HG03159 (cell line): ENCODE data around the gene DDX1.
"Not testable (repeated sequence)": the region's sequence is repeated elsewhere in the genome, so short reads cannot be mapped to it uniquely, and the experiment has no call there.

Source experiments
- ATAC-seq: cut with Tn5 transposase; IDR thresholded peaks from one replicate; pipeline ENCODE4 v1.9.1; 2021; ENCODE audit warnings: mild to moderate bottlenecking, moderate library complexity; ENCODE audit not compliant: unreplicated experiment

The DDX1 gene

DNA sequence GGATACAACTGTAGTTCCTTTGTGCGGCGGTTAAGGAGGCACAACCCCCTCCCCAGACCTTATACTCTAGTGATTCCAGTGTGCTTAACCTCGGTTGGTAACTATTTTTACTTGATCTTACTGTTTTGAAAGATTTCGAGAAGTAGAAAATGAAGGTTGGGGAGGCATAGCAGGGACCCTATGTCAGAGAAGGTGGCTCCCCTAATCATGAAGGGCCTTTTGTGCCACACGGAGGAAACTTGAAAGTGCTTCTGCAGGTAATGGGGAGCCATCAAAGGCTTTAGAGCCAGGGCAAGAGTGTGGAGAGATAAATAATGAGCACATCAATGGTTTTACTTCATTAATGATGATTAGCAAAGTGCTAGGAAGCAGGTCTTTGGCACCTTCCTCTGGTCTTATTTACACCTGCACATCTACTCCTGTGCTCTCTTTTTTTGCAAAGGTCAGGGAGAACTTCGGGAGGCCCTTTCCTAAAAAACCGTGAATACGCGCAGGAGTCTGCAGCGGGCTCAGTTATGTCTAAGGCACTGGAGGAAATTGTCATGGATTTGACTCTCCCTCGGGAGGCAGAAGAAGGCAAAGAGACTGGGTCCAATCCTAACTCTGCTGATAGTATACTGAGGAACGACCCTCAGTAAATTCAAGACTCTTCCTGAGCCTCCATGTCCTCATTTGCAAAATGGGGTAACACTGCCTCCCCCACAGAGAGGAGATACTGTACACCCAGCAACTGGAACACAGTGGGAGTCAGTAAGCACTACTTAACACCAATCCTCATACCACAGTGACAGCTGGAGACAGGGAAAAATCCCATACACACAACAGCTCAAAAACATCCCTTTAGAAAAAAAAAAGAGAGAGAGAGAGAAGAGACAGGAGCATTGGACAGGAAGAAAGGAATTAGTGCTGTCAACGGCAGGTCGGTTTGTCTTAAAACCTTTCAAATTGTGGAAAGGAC, 81.6 kb downstream of the DDX1 start:
- ATAC-seq: no peak

DNA sequence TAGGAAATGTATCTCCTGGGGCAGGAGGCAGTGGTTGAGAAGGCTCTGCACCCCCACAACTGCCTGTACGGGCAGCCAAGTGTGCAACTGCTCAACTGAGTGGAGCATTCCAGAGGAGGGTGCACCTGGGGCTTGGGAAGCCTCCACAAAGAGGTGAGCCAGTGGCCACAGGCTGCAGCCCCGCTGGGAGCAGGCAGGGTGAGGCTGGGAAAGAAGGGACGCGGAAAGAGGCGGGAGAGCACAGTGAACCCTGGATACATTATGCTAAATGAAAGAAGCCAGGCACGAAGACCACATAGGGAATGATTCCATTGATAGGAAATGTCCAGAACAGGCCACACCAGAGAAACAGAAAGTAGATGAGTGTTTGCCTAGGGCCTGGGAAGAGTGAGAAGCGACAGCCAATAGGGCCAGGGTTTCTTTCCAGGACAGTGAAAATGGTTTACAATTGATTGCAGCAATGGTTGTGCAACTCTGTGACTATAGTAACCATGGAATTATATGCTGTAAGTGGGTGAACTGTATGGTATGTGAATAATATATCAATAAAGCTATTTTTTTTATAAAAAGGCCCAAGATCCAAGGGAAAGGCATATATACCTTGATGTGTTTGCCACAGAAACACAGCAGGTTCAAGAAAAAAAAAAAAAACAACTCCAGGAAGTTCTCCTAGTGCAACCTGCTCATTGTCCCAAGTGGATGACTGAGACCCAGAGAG, 82.4 kb downstream of the DDX1 start:
- no peak for ATAC-seq

DNA sequence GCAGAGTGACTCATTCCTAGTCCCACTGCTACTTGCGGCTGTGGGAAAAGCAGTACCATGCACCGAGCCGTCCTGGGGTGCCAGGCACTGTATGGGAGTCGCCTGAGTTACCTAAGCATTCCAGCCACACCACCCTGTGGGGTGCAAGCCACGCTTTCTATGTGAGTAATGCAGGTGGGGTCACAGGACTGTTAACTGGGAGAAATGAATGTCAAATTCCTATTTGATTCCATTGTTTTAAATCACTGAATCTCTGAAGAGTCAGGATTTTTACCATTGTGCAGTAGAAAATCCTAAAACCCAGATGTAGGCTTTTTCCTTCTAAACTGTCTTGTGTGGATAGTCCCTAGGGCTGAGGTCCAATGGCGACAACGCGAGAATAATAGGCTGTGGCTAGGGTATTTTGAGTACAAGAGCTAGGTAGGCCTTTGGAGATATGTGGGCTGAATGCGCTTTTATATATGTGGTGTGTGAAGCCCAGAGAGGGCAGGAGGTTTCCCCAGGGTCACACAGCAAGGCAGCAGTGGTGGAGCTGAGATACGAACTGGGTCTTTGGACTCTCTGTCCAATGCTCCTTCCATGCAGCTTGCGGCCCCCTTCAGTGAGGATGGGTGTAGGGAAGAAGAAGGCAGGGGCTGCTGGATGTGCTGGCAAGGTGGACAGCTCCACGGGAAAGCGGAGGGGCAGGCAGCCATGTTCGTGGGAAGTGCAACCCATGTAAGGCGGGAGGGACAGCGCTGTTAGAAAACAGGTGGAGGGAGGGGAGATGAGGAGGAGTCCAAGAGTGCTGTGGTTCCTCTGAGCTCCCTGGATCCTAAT, 83.2 kb downstream of the DDX1 start:
- ATAC-seq: no peak

DNA sequence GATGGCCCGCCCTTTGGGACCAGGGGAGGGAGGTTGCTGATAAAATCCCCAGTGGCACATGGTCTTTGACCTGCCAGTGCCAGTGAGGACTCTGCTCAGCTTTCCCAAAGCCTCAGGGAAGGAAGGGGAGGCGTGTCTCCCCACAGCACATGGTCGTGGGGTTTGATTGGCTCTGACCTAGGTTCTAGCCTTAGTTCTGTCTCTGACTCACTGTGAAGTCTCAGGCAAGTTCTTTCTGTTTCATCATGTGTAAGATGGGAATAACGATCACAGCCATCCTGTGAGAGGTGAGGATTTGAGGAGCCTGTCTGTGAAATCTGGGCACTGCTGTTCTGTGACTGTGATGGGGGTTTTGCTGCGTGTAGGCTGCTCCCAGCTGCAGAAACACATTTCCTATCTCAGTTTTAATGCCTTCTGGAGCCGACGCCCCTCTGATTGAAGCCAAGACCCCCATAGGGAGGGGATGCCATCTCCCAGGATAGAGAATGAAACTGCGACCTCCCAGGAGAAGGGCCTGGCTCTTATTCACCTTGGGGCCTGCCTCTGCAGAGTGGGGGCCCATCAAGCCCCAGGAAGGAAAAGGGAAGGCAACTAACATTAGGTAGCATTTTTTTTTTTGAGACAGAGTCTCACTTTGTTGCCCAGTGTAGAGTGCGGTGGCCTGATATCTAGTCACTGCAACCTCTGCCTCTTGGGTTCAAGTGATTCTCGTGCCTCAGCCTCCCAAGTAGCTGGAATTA, 84.0 kb downstream of the DDX1 start:
- ATAC-seq: no peak

DNA sequence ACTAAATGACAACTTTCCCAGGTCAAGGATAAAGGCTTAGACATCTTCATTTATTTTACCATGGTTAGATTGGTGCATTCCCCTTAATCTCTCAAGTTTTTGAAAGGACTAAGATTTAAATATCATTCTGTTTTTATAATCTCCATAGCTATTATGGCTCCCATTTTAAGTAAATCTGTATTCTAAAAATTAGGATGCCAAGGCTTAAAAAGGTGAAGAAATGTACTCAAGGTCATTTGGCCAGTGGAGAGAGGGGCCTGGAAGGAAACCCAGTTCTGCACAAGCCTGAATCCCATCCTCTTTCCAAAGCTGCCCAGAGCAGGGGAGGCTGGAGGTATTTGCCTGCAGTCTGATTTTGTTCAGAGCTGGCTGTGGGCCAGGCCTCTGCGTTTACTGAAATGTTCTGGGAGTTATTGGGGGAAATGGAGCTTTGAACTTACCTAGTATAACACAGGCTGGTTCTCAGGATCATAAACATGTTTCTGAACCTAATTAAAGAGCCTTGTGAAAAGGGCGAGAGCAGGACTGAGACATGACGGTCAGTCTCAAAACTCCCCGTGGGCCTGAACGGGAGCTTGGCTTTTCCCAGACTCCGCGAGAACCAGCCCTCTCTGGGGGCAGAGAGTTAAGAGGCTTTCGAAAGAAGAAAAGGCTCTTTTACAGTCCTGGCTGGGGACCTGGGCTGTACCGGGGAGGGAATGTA, 85.6 kb downstream of the DDX1 start:
- ATAC-seq: no peak

DNA sequence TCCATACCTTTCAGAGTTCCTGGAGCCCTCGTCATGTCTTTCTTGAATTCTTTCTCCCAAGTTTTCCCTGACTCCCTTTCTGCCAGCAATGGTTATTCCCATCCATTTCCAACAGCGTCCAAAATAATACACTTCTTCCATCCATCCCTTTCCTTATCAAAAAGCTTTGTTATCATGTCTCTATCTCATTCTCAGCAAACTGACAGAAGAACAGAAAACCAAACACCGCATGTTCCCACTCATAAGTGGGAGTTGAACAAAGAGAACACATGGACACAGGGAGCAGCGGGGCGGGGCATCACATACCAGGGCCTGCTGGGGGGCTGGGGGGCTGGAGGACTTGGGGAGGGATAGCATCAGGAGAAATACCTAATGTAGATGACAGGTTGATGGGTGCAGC, 86.7 kb downstream of the DDX1 start:
- ATAC-seq: no peak

DNA sequence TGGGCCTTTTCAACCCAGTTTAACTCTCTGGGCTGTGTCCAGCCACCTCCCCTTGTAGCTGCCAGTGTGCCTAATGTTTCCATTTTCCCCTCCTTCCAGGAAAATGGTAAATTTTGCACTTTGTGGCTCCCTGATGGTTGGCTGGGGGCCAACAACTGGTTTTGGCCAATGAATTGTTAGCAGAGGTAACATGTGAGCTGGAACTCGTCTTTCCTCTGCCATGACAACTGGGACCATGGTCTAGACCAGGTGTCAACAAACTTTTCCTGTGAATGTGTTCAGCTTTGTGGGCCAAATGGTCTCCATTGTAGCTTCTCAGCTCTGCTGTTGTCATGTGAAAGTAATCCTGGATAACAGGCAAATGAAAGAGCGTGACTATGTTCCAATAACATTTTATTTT, 87.2 kb downstream of the DDX1 start:
- ATAC-seq: no peak

DNA sequence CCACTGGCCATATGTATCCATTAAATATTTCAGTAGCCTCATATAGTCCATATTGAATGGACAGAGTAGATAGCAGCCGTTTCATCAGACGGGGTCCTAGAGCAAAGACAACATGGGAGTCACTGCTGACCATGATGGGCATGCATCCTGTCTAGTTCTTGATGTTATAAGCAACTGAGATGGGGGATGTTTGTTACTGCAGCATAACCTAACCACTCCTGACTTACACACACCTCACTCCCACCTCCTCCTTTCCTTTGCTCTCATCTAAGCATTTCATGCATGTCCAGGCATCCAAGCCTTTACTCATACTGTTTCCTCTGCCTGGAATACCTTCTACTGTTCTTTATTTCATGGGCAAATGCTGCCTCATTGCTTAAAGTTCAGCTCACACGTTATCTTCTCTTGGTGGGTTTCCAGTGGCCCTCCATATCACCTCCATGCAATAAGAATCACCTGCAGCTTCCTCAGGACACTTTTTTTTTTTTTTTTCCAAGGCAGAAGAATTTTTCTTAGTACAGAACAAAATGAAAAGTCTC, 87.8 kb downstream of the DDX1 start:
- no peak for ATAC-seq

DNA sequence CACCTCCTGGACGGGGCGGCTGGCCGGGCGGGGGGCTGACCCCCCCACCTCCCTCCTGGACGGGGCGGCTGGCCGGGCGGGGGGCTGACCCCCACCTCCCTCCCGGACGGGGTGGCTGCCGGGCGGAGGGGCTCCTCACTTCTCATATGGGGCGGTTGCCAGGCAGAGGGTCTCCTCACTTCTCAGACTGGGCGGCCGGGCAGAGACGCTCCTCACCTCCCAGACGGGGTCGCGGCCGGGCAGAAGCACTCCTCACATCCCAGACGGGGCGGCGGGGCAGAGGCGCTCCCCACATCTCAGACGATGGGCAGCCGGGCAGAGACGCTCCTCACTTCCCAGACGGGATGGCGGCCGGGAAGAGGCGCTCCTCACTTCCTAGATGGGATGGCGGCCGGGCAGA, 88.5 kb downstream of the DDX1 start:
- not testable (repeated sequence) for ATAC-seq
